ENCODE results near the gene CAGE1. TPM values are rescaled to one million over a fixed set of nuclear protein-coding genes. Genes with fewer than 3 reads are reported as not detected.

Gene CAGE1
- total RNA-seq, 2 donors from 2014 or later = 0.15 to 0.22 TPM

GRCh38 chr6:7425808-7426190 is 36.3 kb upstream of the CAGE1 start:
- Mint-ChIP-seq H3K27me3 (ENCODE audit: insufficient read depth) (no peaks in the 10 kb centered on the region), H3K9me3 (peaks cover 10% of the 10 kb centered on the region), H3K36me3 (ENCODE audit: low read depth) (no peaks in the 10 kb centered on the region), H3K4me3 (no peak overlapping the region), H3K4me1 (peaks cover 7% of the 10 kb centered on the region), H3K27ac (no peak overlapping the region)
- no peak overlapping the region for H3K27ac ChIP-seq (ENCODE audit: low read depth, low read length)
- peak; percentile 52 for DNase-seq
- no peaks in the 10 kb centered on the region for H3K36me3 ChIP-seq (ENCODE audit: control insufficient read depth, insufficient read depth, low read length)
- H3K9ac ChIP-seq (ENCODE audit: extremely low read depth, low read length, poor library complexity, severe bottlenecking) = no peak overlapping the region
- H3K9me3 ChIP-seq (ENCODE audit: control insufficient read depth, low read length) = no peaks in the 10 kb centered on the region
- no peaks in the 10 kb centered on the region for H3K27me3 ChIP-seq (ENCODE audit: control insufficient read depth, insufficient read depth, low read length, poor library complexity, severe bottlenecking)
- H3K4me1 ChIP-seq (ENCODE audit: control insufficient read depth, insufficient read depth, low read length) = peaks cover 3% of the 10 kb centered on the region
- 96 to 97% methylated on average over 24 to 39 of the region's 39 CpGs for WGBS, 2 experiments (ENCODE audit: insufficient coverage in 1 of 2, insufficient read length in 1 of 2)
- TF ChIP-seq CTCF (conservative IDR thresholded peaks at IDR 0.05) = no peak
- H3K4me3 ChIP-seq (ENCODE audit: low read length) = no peak overlapping the region

DNA sequence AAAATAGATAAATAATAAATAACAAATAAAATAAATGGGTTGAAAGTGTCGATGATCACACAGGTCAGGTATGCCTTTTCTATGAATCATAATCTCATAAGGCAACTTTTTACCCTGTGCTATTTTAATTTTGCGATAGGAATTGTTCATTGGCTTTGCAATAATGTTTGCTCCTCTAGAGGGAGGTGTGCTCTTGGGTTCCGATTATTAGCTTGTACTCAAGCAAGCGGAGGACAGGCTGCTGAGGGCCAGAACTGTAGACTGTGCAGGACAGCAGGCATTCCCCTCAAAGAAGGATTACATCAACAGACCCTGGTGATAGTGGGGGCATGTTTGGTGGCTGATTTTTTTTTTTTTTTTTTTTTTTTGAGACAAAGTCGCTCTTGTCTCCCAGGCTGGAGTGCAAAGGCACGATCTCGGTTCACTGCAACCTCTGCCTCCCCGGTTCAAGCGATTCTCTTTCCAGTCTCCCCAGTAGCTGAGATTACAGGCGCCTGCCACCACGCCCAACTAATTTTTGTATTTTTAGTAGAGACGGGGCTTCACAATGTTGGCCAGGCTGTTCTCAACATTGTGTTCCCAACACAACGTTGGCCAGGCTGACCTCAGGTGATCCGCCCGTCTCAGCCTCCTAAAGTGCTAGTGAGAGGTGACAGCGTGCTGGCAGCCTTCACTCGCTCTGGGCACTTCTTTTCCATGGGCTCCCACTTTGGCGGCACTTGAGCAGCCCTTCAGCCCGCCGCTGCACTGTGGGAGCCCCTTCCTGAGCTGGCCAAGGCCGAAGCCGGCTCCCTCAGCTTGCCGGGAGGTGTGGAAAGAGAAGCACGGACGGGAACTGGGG is 35.6 kb upstream of the CAGE1 start:
- Histone ChIP-seq H3K4me1 (ENCODE audit: control insufficient read depth, insufficient read depth, low read length) (peaks cover 4% of the 10 kb centered on the region), H3K9ac (ENCODE audit: extremely low read depth, low read length, poor library complexity, severe bottlenecking) (no peak overlapping the region), H3K36me3 (ENCODE audit: control insufficient read depth, insufficient read depth, low read length) (no peaks in the 10 kb centered on the region), H3K9me3 (ENCODE audit: control insufficient read depth, low read length) (no peaks in the 10 kb centered on the region), H3K27me3 (ENCODE audit: control insufficient read depth, insufficient read depth, low read length, poor library complexity, severe bottlenecking) (no peaks in the 10 kb centered on the region), H3K4me3 (ENCODE audit: low read length) (no peak overlapping the region), H3K27ac (ENCODE audit: low read depth, low read length) (no peak overlapping the region)
- Mint-ChIP-seq H3K4me1 (peaks cover 13% of the 10 kb centered on the region), H3K36me3 (ENCODE audit: low read depth) (no peaks in the 10 kb centered on the region), H3K9me3 (peaks cover 10% of the 10 kb centered on the region), H3K27ac (no peak overlapping the region), H3K27me3 (ENCODE audit: insufficient read depth) (no peaks in the 10 kb centered on the region), H3K4me3 (no peak overlapping the region)
- no peak for DNase-seq
- WGBS, 2 experiments (ENCODE audit: insufficient coverage in 1 of 2, insufficient read length in 1 of 2) = 97% methylated on average over 18 to 25 of the region's 25 CpGs
- peak; percentile 70 for TF ChIP-seq CTCF (conservative IDR thresholded peaks at IDR 0.05)

- Mint-ChIP-seq H3K4me3 (no peak overlapping the region), H3K27ac (no peak overlapping the region), H3K36me3 (ENCODE audit: low read depth) (no peaks in the 10 kb centered on the region), H3K4me1 (peaks cover 19% of the 10 kb centered on the region), H3K9me3 (peaks cover 10% of the 10 kb centered on the region), H3K27me3 (ENCODE audit: insufficient read depth) (no peaks in the 10 kb centered on the region)
- no peaks in the 10 kb centered on the region for H3K27me3 ChIP-seq (ENCODE audit: control insufficient read depth, insufficient read depth, low read length, poor library complexity, severe bottlenecking)
- H3K36me3 ChIP-seq (ENCODE audit: control insufficient read depth, insufficient read depth, low read length) = no peaks in the 10 kb centered on the region
- no peak for TF ChIP-seq CTCF (conservative IDR thresholded peaks at IDR 0.05)
- no peak overlapping the region for H3K27ac ChIP-seq (ENCODE audit: low read depth, low read length)
- no peak overlapping the region for H3K4me3 ChIP-seq (ENCODE audit: low read length)
- no peak for DNase-seq
- WGBS, 2 experiments (ENCODE audit: insufficient coverage in 1 of 2, insufficient read length in 1 of 2) = 95 to 96% methylated on average over 5 of the region's 5 CpGs
- peaks cover 4% of the 10 kb centered on the region for H3K4me1 ChIP-seq (ENCODE audit: control insufficient read depth, insufficient read depth, low read length)
- H3K9ac ChIP-seq (ENCODE audit: extremely low read depth, low read length, poor library complexity, severe bottlenecking) = no peak overlapping the region
- H3K9me3 ChIP-seq (ENCODE audit: control insufficient read depth, low read length) = no peaks in the 10 kb centered on the region
Measured at GRCh38 chr6:7424058-7424457, 34.5 kb upstream of the CAGE1 start.
